GM13977 (cell line): ENCODE measurements around the gene LRRC18.

Experiments used
- DNase-seq: peaks from one replicate; pipeline ENCODE4 v3.0.0; 2012; ENCODE audit warnings: low spot score
- CTCF ChIP-seq: IDR thresholded peaks from 2 replicates; pipeline ENCODE4 v1.5.1; 2012; ENCODE audit warnings: mild to moderate bottlenecking, control low read depth; ENCODE audit not compliant: insufficient read depth; ENCODE audit errors: extremely low read depth, missing control alignments
- in situ Hi-C: fragments of 300-500 bp; cut with MboI; formaldehyde crosslinking; loops from one replicate; pipeline ENCODE4 v1.12.0; 2022; ENCODE audit warnings: low sequenced_read_pairs, low pct_unique_long_range_greater_than_20kb, mixed read lengths, inconsistent platforms; ENCODE audit not compliant: unreplicated experiment

Gene LRRC18

GRCh38 chr10:48879451-48879850, 60.2 kb downstream of the LRRC18 start:
- TF ChIP-seq CTCF = no peak
- DNase-seq = no peak
- in situ Hi-C loops = no loop called here

DNA sequence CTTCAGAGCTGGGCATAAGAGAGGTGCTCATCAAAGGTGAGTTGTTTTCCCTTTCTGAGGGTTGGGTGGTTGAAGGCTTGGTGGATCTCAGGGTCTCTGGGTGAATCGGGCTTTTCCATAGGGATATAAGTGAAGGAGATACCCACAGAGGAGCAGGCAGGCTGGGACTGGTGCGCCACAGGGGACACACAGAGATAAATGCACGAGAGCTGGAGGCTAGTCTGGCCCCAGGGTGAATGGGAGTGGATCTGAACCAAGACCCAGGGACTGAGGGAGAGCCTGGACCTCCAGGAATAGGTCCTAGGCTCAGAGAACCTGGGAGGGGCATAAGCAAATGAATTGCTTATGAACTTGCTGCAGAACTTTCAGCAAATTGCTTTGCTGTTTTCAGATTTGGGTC, 61.5 kb downstream of the LRRC18 start:
- no peak for DNase-seq
- TF ChIP-seq CTCF = no peak
- in situ Hi-C loops = no loop called here

GRCh38 chr10:48872234-48872633, 67.4 kb downstream of the LRRC18 start:
- no peak for TF ChIP-seq CTCF
- in situ Hi-C loops = no loop called here
- no peak for DNase-seq
